Hematopoietic multipotent progenitor cell treated with erythropoietin and hydrocortisone succinate and interleukin-3 and kit ligand, for 4 days (in vitro differentiated cells): ENCODE measurements around the gene PDE7B.
"Not testable (repeated sequence)": the region's sequence is repeated elsewhere in the genome, so short reads cannot be mapped to it uniquely, and the experiment has no call there.

Source experiments
- DNase-seq: peaks from one replicate; pipeline ENCODE4 v3.0.0-alpha.2; 2015

Gene PDE7B

DNA sequence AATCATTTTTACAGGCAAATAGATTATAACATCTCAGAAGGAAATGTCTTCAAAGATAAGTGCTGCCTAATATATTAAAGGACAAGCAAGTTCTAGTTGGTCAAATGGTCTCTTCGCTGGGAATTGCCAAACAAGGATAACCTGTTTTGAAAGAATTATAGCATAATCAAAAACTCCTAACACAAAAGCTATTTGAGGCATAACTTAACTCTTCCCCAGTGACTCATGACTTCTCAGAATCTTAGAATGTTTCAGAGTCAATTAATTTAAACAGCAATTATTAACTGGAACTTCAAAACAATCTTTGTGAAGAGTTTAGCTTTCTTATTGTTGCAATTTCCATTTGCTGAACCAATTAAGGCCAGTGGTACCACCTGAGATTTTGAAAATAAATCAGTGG lies 272.0 kb downstream of the PDE7B start:
- no peak for DNase-seq

DNA sequence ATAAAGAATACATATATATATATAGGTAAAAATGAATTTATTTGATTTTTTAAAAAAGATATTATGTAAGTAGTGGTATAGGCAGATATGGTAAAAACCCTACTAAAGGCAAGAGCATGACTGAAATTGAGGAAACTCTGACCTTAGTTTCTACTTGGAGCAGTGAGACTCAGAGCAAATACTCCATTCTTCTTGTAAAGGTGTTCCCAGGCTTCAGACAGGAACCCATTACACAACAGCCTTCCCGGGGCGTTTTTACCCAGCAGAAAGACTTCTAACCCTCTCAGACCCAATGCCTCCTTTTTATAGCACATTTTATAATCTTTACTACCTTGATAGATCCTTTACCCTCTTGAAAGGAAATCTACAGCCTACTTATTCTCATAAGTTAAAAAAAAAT lies 274.1 kb downstream of the PDE7B start:
- DNase-seq, result no peak

DNA sequence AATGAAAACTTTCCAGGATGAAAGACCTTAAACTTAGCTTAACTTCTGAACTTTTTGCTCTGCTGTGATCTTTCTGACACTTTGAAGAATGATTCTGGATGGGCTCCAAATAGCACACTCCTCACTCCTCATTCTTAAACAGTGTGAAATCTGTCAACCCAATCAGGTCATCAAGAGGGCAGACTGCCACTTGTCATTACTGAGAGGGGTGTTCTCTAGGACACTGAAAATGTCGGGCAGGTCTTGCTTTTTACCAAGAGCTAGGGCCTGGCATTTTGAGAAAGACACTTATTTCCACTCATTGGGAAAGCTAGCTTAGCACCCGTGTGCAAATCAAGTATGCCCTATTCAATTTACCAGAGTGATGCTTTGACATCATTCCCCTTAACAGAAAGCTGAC lies 276.4 kb downstream of the PDE7B start:
- no peak for DNase-seq

GRCh38 chr6:136129365-136129764 lies 277.9 kb downstream of the PDE7B start:
- no peak for DNase-seq

DNA sequence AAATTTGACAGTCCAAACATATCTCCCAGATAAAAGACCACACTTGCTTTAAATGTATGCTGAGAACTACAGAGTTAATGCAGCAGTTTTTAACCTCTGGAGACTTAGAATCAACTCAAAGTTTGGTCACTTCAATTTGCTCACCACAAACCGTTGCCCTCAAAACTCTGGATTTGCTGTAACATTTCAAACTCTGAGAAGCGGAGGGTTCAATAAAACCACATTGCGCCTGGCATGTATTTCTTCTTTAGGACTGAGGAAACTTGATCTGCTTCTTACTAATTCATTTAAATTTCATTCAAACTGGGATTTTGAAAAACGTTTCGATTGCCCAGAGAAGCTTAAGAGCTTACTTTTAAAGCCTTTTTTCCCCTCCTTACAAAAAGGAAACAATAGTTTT lies 282.8 kb downstream of the PDE7B start:
- DNase-seq, result no peak

- DNase-seq, result no peak
Measured at GRCh38 chr6:136134751-136135150, 283.2 kb downstream of the PDE7B start.

GRCh38 chr6:136136274-136136673 lies 284.8 kb downstream of the PDE7B start:
- DNase-seq, result no peak

GRCh38 chr6:136137008-136137692 lies 285.6 kb downstream of the PDE7B start:
- no peak for DNase-seq

- no peak for DNase-seq
Measured at GRCh38 chr6:136137739-136138402, 286.4 kb downstream of the PDE7B start.

DNA sequence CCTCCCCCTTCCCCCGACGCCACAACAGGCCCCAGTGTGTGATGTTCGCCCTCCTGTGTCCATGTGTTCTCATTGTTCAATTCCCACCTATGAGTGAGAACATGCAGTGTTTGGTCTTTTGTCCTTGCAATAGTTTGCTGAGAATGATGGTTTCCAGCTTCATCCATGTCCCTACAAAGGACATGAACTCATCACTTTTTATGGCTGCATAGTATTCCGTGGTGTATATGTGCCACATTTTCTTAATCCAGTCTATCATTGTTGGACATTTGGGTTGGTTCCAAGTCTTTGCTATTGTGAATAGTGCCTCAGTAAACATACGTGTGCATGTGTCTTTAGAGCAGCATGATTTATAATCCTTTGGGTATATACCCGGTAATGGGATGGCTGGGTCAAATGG lies 287.6 kb downstream of the PDE7B start:
- DNase-seq, result not testable (repeated sequence)

- DNase-seq, result no peak
Measured at GRCh38 chr6:136144251-136145023, 292.9 kb downstream of the PDE7B start.

DNA sequence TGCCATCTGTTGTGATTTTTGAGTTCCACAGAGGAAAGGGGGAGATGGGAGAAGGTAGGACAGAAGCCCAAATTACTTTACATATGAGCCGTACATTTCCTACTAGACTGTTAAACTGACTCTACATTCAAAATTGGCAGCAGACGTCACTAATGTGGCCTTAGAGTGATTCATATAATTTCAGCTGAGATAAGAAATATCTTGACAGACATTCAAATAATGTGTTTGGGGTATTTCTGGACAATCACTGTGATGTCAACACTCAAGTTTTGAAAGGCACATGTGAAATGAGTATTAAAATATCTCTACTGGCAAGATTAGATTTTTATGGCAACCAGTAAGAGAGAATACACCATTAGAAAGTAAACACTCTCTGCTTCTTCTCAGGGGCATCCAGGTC lies 294.6 kb downstream of the PDE7B start:
- DNase-seq, result no peak

DNA sequence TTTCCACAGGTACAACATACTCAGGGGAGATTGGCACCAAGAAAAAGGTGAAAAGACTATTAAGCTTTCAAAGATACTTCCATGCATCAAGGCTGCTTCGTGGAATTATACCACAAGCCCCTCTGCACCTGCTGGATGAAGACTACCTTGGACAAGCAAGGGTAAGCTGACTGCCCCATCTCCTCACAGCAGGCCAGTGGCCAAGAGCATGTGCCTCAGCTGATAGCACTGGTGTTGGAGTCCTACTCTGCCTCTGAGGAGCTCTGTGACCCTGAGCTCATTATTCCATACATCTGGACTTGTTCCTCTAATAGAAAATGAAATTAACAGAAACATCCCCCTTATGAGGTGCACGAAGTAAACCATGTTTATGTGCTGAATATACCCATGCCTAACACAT lies 295.8 kb downstream of the PDE7B start:
- no peak for DNase-seq

- no peak for DNase-seq
Measured at GRCh38 chr6:136148051-136148450, 296.6 kb downstream of the PDE7B start.

DNA sequence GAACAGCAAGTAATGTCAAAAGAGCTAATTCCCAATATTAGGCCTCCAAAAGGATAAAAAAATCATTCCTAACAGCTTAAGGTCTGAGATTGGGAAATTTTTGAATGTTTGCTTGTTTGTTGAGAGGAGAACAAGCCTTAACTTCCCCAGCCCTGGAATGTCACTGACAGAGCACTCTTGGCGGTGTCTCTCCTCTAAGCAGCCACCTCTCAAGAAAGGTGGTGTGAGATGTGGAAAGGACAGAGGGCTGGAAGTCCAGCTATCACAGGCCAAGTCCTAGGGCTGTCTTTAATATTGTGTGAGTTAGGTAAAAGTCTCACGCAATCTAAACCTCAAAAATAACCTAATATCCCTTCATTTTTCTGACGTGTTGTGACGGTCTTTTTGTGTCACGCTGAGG lies 297.0 kb downstream of the PDE7B start:
- DNase-seq, result no peak

DNA sequence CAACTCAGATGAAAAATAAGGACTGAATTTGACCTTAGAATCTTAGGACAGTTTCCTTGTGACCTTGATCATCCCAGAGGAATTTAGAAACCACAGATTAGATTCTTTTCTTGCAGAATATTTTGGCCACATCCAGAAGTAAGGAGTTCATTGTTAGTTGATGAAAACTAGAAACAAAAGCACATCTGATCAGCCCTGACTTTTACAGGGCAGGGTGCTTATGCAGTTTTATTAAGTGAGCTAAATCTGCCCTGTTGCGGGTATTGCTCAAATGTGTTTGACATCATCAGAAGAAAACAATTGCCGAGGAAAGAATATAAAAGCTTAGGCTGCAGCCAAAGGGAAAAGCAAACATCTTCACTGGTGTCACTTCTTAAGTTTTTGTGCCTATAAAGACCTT lies 297.8 kb downstream of the PDE7B start:
- DNase-seq, result no peak

- no peak for DNase-seq
Measured at GRCh38 chr6:136150961-136151360, 299.5 kb downstream of the PDE7B start.

DNA sequence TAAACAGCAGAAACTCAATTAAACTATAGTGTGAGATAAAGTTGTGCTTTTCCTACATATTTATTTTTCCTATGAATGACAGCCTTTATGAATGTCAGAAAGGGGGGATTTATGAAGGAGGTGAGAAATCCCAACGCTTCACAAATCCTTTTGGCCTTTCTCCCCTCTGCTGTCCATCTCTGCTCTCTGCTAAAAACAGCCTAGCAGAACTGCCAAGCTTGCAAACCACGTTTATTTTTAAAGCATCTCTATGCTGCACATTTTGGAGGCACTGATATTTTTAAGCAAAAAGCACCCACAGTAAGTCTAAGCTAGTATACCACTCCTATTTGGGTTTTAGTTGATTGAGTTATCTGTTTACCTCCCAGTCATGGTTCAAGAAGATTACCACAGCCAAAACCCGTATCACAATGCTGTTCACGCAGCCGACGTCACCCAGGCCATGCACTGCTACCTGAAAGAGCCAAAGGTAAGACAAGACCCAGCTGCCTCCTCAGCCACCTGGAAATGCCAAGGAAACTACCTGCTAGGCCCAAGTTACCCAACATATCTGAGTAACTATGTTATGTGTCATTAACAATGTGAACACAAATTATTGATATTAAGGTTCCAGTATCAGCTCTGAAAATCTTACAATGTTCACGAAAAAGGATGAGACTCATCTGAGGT lies 302.3 kb downstream of the PDE7B start:
- DNase-seq, result no peak

GRCh38 chr6:136155191-136155590 lies 303.7 kb downstream of the PDE7B start:
- DNase-seq, result no peak

GRCh38 chr6:136157743-136158142 lies 306.2 kb downstream of the PDE7B start:
- no peak for DNase-seq

DNA sequence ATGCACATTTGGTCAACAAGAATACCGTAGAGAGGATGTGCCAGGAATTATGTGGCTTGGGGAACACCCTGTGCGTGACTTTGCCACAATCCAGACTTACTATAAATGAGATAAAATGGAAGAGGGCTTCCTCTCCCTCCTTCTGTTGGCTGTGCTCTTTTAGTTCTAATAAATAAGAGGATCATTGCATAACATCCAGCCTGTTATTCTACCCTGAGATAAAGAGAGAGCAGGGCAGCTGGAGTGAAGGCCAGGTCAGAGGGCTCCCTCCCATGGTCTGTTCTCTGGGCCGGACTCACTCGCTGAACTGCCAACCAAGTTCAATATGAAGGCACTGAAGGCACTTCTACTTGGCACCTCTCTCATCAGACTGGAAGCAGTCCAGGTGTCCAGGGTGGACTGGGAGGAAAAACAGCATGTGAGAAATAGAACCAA lies 306.9 kb downstream of the PDE7B start:
- DNase-seq, result no peak

DNA sequence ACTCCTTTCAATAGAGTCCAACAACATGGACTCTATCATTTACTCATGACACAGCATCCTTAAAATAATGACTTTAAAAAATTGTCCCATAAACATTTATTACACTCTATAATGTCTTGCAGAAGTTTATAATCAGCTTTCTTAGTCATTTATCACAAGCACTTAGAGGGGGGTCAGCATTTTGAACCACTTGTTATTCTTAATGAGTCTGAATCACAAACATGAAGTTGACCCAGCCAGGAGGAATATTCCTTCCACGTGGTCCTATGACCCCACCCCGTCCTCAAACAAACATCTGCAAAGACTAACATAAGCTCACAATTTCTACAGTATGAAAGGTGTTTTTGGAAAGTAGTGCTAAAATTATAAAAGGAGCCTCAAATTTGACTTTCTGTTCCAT lies 307.5 kb downstream of the PDE7B start:
- no peak for DNase-seq

GRCh38 chr6:136160250-136160649 lies 308.7 kb downstream of the PDE7B start:
- DNase-seq, result no peak

- no peak for DNase-seq
Measured at GRCh38 chr6:136161950-136162349, 310.4 kb downstream of the PDE7B start.
